ENCODE results near the gene JMJD4. TPM values are rescaled to one million over a fixed set of nuclear protein-coding genes. Genes with fewer than 3 reads are reported as not detected.
"Not testable (repeated sequence)": the region's sequence is repeated elsewhere in the genome, so short reads cannot be mapped to it uniquely, and the experiment has no call there.

Gene JMJD4
- total RNA-seq, 1 donor from 2014 or later = 13.4 TPM

DNA sequence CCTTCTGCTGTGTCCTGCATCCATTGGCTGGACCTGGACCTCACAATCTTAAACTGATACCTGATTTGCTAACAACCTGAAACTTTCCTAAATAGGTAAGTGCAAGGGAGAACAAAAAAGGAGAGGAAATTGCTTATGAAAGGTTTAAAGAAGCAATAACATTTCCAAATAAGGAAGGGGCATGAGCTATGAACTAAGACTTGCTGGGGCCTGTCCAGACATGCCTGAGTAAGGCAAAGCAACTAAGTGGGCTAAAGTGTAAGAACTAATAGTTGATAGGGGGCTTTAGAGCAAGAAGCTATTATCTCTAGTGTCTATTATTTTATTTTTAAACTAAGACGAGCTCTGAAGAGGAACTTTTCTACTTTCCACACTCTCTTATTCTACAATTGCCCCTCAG is 11.6 kb downstream of the JMJD4 start:
- DNase-seq (ENCODE audit: low spot score) (no peak), ATAC-seq (no peak)
- intact Hi-C loops (cut with DNase I) = no loop called here

DNA sequence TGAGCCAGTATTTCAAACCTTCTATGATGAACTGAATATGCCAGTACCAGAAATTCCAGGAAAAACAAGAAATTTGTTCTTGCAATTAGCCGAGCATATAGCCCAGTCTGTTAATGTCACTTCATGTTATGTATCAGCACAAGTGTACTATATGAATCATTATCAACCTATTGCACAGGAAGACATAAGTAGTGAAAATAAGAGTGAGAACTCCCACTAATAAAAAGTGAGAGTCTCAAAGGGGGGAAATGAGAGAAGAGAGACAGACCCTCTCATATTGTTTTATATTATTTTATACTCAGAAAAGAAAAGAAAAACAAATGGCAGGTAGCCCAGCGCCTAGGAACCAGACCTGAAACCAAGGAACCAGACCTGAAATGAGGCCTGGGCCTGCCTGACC is 16.2 kb downstream of the JMJD4 start:
- DNase-seq (ENCODE audit: low spot score) (no peak), ATAC-seq (no peak)
- intact Hi-C loops (cut with DNase I) = no loop called here

DNA sequence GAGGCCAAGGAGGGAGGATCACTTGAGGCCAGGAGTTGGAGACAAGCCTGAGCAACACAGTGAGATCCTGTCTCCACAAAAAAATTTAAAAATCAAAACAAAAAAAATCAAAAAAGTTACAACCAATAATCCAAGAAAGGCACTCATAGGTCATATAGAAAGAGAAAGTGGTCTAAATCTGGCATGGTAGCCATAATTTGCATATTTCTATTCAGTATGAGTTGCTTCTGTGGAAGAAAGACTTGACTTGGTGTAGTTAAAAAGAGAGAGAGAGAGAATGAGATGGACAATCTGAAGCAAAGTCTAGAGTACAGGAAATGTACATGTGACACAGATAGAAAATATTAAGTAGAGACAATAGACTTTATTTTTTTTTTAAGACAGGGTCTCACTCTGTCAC is 22.5 kb downstream of the JMJD4 start:
- intact Hi-C loops (cut with DNase I) = no loop called here
- DNase-seq (ENCODE audit: low spot score) (no peak), ATAC-seq (no peak)

DNA sequence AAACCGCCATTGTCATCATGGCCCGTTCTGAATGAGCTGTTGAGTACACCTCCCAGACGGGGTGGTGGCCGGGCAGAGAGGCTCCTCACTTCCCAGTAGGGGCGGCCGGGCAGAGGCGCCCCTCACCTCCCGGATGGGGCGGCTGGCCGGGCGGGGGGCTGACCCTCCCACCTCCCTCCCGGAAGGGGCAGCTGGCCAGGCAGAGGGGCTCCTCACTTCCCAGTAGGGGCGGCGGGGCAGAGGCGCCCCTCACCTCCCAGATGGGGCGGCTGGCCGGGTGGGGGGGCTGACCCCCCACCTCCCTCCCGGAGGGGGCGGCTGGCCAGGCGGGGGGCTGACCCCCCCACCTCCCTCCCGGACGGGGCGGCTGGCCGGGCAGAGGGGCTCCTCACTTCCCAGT is 24.6 kb downstream of the JMJD4 start:
- intact Hi-C loops (cut with DNase I); DNase-seq (ENCODE audit: low spot score); ATAC-seq: not testable (repeated sequence)

DNA sequence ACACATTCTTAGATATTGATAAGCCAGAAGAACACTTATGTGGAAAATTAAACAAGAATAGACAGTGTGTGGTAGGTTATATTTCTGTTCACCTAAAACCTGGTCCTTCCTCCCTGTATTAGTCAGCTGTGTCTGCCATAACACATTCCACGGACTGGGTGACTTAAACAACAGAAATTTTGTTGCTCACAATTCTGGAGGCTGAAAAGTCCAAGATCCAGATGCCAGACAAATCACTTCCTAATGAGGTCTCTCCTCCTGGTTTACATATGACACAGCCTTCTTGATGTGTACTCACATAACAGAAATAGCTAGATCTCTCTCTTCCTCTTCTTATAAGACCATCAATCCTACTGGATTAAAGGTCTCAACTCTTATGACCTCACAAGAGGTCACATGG is 25.7 kb downstream of the JMJD4 start:
- intact Hi-C loops (cut with DNase I) = no loop called here
- DNase-seq (ENCODE audit: low spot score) (no peak), ATAC-seq (no peak)

DNA sequence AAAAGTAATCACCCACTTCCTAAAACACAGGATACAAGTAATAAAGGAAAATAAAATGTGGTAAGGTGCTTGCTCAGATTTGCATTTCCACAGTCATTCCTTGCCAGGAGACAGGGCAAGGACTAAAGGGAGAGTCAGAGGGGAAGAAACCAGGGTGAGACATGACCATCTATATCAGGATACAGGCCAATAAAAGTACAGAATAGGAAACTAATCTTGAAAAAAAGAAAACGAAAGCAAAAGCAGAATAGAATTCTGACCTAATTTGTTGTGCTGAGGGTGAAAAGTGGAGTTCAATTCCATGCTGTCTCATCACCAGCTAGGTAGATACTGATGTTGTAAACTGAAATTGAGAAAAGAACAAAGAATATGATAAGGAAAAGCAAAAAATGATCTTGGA is 27.3 kb downstream of the JMJD4 start:
- ATAC-seq (no peak), DNase-seq (ENCODE audit: low spot score) (no peak)
- intact Hi-C loops (cut with DNase I) = no loop called here

DNA sequence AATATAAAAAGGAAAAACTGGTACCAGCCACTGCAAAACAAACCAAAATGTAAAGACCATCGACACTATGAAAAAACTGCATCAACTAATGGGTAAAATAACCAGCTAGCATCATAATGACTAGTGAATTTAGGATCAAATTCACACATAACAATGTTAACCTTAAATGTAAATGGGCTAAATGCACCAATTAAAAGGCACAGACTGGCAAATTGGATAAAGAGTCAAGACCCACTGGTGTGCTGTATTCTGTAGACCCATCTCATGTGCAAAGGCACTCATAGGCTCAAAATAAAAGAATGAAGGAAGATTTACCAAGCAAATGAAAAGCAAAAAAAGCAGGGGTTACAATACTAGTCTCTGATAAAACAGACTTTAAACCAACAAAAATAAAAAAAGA is 33.5 kb downstream of the JMJD4 start:
- intact Hi-C loops (cut with DNase I); DNase-seq (ENCODE audit: low spot score); ATAC-seq: not testable (repeated sequence)

DNA sequence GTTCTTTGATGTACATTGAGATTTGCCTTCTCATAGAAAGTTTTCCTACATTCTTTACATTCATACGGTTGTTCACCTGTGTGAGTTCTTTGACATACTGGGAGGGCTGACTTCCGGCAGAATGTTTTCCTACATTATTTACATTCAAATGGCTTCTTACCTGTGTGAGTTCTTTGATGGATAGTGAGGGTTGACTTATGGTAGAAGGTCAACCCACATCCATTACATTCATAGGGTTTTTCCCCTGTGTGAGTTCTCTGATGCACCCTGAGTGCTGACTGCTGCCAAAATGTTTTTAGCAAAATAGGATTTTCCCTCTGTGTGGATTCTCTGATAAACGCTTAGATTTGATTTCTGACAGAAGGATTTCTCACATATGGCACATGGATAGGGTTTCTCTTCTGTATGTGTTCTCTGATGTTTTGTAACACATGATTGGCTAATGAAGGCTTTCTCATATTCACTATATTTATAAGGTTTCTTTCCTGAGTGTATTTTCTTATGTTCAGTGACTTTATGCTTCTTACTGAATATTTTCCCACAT is 37.7 kb downstream of the JMJD4 start:
- DNase-seq (ENCODE audit: low spot score) (no peak), ATAC-seq (no peak)
- intact Hi-C loops (cut with DNase I) = no loop called here

DNA sequence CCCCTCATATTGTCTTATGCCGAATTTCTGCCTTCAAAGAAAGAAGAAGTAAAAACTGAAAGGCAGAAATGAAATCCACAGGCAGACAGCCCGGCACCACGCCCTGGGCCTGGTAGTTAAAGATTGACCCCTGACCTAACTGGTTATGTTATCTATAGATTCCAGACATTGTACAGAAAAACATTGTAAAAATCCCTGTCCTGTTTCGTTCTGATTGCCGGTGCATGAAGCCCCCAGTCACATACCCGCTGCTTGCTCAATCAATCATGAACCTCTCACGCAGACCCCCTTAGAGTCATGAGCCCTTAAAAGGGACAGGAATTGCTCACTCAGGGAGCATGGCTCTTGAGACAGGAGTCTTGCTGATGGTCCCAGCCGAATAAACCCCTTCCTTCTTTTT is 49.3 kb downstream of the JMJD4 start:
- DNase-seq (ENCODE audit: low spot score) = no peak
- ATAC-seq = no peak
- intact Hi-C loops (cut with DNase I) = no loop called here

Other genes starting within 250 kb of the JMJD4 start
- 9.7 TPM for gene ZNF678, start 171.7 kb downstream of the JMJD4 start, total RNA-seq
- 32.3 TPM for gene SNAP47, start 133 bp upstream of the JMJD4 start, total RNA-seq
- gene PRSS38, start 80.4 kb upstream of the JMJD4 start, total RNA-seq = not detected
- 11.4 TPM for gene WNT9A, start 212.6 kb upstream of the JMJD4 start, total RNA-seq

Data from sciatic nerve (tissue), 2 donors.